ENCODE results near the gene DHODH. TPM values are rescaled to one million over a fixed set of nuclear protein-coding genes. Genes with fewer than 3 reads are reported as not detected.

The DHODH gene
- total and polyA plus RNA-seq, 2 of the 4 experiments (the other 2 are of a cell fraction), result 3.2 to 4.1 TPM

- BruUV-seq (replicated peaks), result no TSS peak
- no peak overlapping the region for H4K91ac ChIP-seq (ENCODE audit: insufficient read depth, low read depth, low read length)
- intact Hi-C loops (cut with micrococcal nuclease) (no loop called here), in situ Hi-C loops (cut with MboI; ENCODE audit: low sequenced_read_pairs) (no loop called here), dilution Hi-C loops (cut with HindIII; ENCODE audit: low sequenced_read_pairs, unreplicated experiment) (no loop called here)
- POLR2A ChIA-PET (ENCODE audit: unreplicated experiment), result no interaction called here
- H3K4ac ChIP-seq (ENCODE audit: low read depth, low read length), result no peak overlapping the region
- H3K18ac ChIP-seq (ENCODE audit: low read depth, low read length), result no peak overlapping the region
- no peak overlapping the region for H4K5ac ChIP-seq (ENCODE audit: low read depth, low read length)
- H2BK20ac ChIP-seq (ENCODE audit: low read depth, low read length), result no peak overlapping the region
- no peak for TF ChIP-seq MAZ (IDR thresholded peaks at IDR 0.05; ENCODE audit: borderline replicate concordance, low read depth, low read length)
- no peak for TF ChIP-seq RAD21 (IDR thresholded peaks at IDR 0.05; ENCODE audit: low read length)
- TF ChIP-seq MXI1 (IDR thresholded peaks at IDR 0.05; ENCODE audit: borderline replicate concordance, low read depth, low read length), result no peak
- TF ChIP-seq CHD1 (IDR thresholded peaks at IDR 0.05; ENCODE audit: low read depth, low read length), result no peak
- no peak for TF ChIP-seq CEBPB (IDR thresholded peaks at IDR 0.05; ENCODE audit: low read depth, low read length)
- no peak for TF ChIP-seq RCOR1 (IDR thresholded peaks at IDR 0.05; ENCODE audit: insufficient replicate concordance, low read length)
- TF ChIP-seq CTCF (conservative IDR thresholded peaks at IDR 0.05; ENCODE audit: low read depth, low read length), result no peak
- TF ChIP-seq POLR2A (IDR thresholded peaks at IDR 0.05; ENCODE audit: low read depth, low read length), result no peak
- no peak for TF ChIP-seq RFX5 (IDR thresholded peaks at IDR 0.05; ENCODE audit: low read depth, low read length)
- no peak for TF ChIP-seq FOS (IDR thresholded peaks at IDR 0.05; ENCODE audit: low read depth, low read length)
- TF ChIP-seq MAFK (IDR thresholded peaks at IDR 0.05; ENCODE audit: low read depth, low read length), result no peak
- TF ChIP-seq BHLHE40 (IDR thresholded peaks at IDR 0.05; ENCODE audit: low read depth, low read length), result no peak
- TF ChIP-seq NFE2L2 (IDR thresholded peaks at IDR 0.05; ENCODE audit: low read depth, low read length), result no peak
- no peak for TF ChIP-seq USF2 (IDR thresholded peaks at IDR 0.05; ENCODE audit: low read depth, low read length)
- TF ChIP-seq SMC3 (IDR thresholded peaks at IDR 0.05; ENCODE audit: low read depth, low read length), result no peak
- no peak overlapping the region for H2AK9ac ChIP-seq (replicated peaks; ENCODE audit: low read depth, low read length, poor library complexity)
- no peaks in the 10 kb centered on the region for H3K9me3 ChIP-seq (ENCODE audit: control insufficient read depth, insufficient read depth, low read length)
- no peak overlapping the region for H3K4me2 ChIP-seq (ENCODE audit: low read depth, low read length)
- no peaks in the 10 kb centered on the region for H3K9me1 ChIP-seq (ENCODE audit: insufficient read depth, low read length)
- no peaks in the 10 kb centered on the region for H3K79me1 ChIP-seq (ENCODE audit: low read depth in 1 of 2, low read length in 2 of 2)
- H3K14ac ChIP-seq (replicated peaks; ENCODE audit: low read depth, low read length), result no peak overlapping the region
- no peak overlapping the region for H2AFZ ChIP-seq (replicated peaks; ENCODE audit: low read length, poor library complexity)
- no peak for ATAC-seq (ENCODE audit: low read depth)
- no peaks in the 10 kb centered on the region for H3K4me1 ChIP-seq (ENCODE audit: control insufficient read depth, insufficient read depth, low read length)
- no peak overlapping the region for H2BK5ac ChIP-seq (ENCODE audit: low read depth, low read length, poor library complexity, severe bottlenecking)
- no peak for DNase-seq
- H3K4me3 ChIP-seq (ENCODE audit: insufficient read depth, low read depth, low read length), result no peak overlapping the region
- no peak overlapping the region for H3K23ac ChIP-seq (ENCODE audit: low read depth, low read length)
- WGBS, 2 experiments (ENCODE audit: extremely low coverage in 2 of 2, insufficient read length in 1 of 2), result no CpG with 5 or more reads among the region's 7 CpGs
- no peak overlapping the region for H2BK15ac ChIP-seq (ENCODE audit: low read depth, low read length)
- no peak overlapping the region for H3K27ac ChIP-seq (ENCODE audit: insufficient read depth, low read length)
- H4K20me1 ChIP-seq (ENCODE audit: insufficient read depth, low read length), result no peaks in the 10 kb centered on the region
- H2AK5ac ChIP-seq (ENCODE audit: low read depth, low read length), result no peak overlapping the region
- no peak overlapping the region for H2BK120ac ChIP-seq (ENCODE audit: low read depth, low read length)
- no peak overlapping the region for H4K8ac ChIP-seq (ENCODE audit: low read depth in 2 of 2, low read length in 2 of 2)
- no peaks in the 10 kb centered on the region for H3K36me3 ChIP-seq (ENCODE audit: control insufficient read depth, insufficient read depth, low read length)
- no peak overlapping the region for H3K9ac ChIP-seq (ENCODE audit: low read depth, low read length)
- CTCF ChIA-PET, result interaction anchor here (1.6 kb wide), 1 partner anchor 40 kb away, joined by 9 read pairs; no protein-coding TSS in a partner anchor
- peaks cover 2% of the 10 kb centered on the region; the same call in 1 of the 2 replicates for H3K27me3 ChIP-seq (ENCODE audit: control insufficient read depth, insufficient read depth, low read length)
- no peak overlapping the region for H3K56ac ChIP-seq (ENCODE audit: extremely low read depth, insufficient read depth, low read length)
Measured at GRCh38 chr16:72001180-72001874, 7.2 kb upstream of the DHODH start.
